GM12872 (cell line): ENCODE measurements around the gene KCNJ6.

Experiments used
- TF ChIP-seq, protein P1 (sequence below): IDR thresholded peaks from 3 replicates; pipeline ENCODE4 v1.5.1; 2011; ENCODE audit warnings: low read depth, mild to moderate bottlenecking, low read length, moderate library complexity; ENCODE audit not compliant: insufficient read depth

Gene KCNJ6

DNA sequence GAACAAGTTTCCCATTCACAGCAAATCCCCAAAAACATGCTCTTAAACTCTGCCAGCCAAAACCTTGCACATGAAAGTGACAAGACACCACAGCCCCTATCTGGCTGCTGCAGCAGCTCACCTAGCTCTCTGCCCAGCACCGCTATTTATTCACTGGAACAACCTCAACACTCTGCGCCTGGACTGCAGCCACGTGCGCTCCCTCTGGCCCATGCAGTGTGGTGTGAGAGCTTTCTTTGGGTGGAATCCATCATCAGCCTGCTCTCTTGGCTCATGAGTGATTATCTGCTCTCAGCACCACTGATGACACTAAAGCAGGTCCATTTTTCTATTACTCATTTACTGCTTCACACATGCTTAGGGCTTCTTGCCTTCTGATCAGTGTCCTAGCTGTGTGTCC is 11.4 kb downstream of the KCNJ6 start:
- TF ChIP-seq, protein P1, sequence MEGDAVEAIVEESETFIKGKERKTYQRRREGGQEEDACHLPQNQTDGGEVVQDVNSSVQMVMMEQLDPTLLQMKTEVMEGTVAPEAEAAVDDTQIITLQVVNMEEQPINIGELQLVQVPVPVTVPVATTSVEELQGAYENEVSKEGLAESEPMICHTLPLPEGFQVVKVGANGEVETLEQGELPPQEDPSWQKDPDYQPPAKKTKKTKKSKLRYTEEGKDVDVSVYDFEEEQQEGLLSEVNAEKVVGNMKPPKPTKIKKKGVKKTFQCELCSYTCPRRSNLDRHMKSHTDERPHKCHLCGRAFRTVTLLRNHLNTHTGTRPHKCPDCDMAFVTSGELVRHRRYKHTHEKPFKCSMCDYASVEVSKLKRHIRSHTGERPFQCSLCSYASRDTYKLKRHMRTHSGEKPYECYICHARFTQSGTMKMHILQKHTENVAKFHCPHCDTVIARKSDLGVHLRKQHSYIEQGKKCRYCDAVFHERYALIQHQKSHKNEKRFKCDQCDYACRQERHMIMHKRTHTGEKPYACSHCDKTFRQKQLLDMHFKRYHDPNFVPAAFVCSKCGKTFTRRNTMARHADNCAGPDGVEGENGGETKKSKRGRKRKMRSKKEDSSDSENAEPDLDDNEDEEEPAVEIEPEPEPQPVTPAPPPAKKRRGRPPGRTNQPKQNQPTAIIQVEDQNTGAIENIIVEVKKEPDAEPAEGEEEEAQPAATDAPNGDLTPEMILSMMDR, result no peak

DNA sequence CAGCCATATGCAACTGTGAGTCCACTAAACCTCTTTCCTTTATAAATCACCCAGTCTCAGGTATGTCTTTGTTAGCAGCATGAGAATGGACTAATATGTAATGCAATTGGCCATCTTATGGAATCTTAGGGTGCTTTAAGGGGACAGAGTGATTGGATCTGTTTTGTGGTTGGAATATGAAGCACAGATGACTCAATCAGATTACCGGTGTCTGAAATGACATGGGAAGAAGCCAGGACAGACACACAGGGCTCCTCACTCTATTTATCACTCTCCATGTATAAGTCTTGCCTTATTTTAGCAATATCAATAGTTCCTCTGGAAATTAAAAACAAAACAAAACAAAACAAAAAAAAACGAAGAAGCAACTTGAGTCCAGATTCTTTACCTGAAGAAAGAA is 12.9 kb downstream of the KCNJ6 start:
- TF ChIP-seq, protein P1, result no peak

DNA sequence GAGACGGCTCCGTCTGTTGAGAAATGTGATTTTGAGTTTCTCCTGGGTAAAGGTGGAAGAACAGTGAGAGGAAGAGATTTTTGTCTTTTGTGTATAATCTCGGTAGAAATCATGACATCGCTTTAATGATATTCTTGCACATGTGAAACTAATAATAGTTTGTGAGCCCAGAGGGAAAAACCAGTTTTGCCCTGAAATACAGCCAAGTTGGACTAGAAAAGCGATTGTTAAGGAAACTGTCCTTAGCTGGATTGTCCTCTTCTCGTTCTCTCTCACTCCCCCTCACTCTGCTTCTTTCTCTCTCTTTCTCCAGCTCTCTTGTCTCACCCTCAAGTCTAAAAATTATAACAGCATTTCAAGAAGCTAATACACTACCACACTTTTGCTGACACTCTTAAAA is 17.1 kb downstream of the KCNJ6 start:
- TF ChIP-seq, protein P1, result no peak

DNA sequence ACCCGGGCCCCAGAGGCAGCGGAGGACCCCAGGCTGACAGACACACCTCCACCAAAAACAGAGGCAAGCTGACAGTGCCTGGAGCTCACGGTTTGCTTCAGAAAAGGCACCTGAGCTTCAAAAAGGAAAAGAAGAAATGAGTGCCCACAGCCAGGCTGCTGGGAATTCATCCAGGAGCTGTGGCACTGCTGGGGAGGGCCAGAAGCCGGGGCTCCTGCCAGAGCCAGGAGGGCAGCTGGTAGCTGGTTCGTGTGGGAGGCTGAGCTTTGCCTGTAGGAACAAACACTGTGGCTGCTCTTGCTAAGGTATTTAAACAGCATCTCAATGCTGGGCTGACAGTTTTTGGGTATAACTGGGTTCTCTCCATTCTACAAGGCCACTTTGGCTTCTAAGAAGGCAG is 19.5 kb downstream of the KCNJ6 start:
- TF ChIP-seq, protein P1, result no peak

DNA sequence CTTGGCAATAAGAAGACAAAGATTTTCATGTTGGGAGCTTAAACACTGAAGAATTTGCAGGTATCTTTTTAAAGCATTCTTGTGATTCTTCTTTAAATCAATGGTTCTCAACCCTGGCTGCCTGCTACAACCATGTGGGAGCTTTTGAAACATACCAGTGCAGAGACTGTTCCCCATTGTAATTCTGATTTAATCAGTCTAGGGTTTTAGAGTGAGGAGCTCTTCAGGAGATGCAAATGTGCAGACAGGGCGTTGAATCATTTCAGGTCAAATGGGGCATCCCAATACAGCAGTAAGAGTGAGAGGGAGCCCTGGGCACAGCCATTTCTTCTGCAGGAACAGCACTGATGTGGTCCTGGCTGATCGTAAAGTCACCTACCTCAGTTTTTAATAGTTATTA is 24.3 kb downstream of the KCNJ6 start:
- TF ChIP-seq, protein P1, result no peak

DNA sequence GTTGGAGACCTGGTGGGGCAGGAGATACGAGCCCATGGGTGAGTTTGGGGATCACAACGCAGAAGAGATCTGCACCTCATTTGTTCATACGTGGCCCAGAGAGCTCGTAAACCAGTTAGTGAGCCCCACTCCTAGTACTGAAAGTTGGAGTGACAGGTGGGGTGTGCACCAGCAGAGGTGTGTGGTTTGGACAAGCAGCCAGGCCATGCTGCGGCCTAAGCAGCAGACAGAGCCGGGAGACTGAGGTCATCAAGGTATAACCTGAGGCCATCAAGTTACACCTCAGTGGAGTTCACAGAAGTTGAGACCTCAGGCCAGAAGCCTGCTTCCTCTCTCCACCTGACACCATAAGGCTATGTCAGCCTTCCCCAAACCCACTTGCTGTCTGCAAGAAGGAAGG is 27.6 kb downstream of the KCNJ6 start:
- TF ChIP-seq, protein P1, result no peak

DNA sequence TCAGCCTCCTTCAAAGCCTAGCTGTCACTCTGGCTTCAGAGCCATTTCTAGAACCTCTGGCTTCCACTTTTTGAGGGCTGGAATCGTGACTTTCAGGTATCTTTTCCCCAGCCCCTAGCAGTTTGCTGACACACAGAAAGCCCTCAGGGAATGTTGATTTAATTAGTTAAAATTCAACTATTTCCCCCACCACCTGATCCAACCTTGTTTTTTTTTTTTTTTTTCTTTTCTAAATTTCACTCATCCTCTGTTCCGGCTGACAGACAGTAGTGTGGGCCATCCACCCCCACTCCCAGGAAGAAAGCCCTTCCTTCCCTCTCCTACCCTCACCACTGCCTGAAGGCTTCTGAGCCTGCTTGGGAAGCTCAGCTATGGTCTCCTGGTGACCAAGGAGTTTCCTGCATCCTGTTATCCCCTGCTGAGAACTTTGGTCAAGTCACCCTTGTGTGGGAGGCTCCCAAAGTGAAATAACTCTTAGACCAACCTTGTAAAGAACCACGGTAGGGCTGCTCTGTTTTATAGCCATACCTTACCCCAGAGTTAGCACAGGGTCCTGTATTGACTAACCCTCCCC is 29.4 kb downstream of the KCNJ6 start:
- TF ChIP-seq, protein P1, result no peak
